ENCODE results near the gene YAF2.
"Not testable (repeated sequence)": the region's sequence is repeated elsewhere in the genome, so short reads cannot be mapped to it uniquely, and the experiment has no call there.

Gene YAF2

GRCh38 chr12:42252645-42253044 is 14.6 kb upstream of the YAF2 start:
- not testable (repeated sequence) for DNase-seq

GRCh38 chr12:42249033-42249432 is 11.0 kb upstream of the YAF2 start:
- not testable (repeated sequence) for DNase-seq

GRCh38 chr12:42240131-42240750 is 2.2 kb upstream of the YAF2 start:
- no peak for DNase-seq

- DNase-seq: no peak
Measured at GRCh38 chr12:42237853-42238239, 202 bp downstream of the YAF2 start.

GRCh38 chr12:42237052-42237852 is 796 bp downstream of the YAF2 start:
- DNase-seq: peak; percentile 82

- no peak for DNase-seq
Measured at GRCh38 chr12:42236017-42236416, 2.0 kb downstream of the YAF2 start.

- no peak for DNase-seq
Measured at GRCh38 chr12:42235426-42235825, 2.6 kb downstream of the YAF2 start.

- no peak for DNase-seq
Measured at GRCh38 chr12:42234970-42235369, 3.1 kb downstream of the YAF2 start.

GRCh38 chr12:42227525-42227924 is 10.5 kb downstream of the YAF2 start:
- DNase-seq: not testable (repeated sequence)

- DNase-seq: not testable (repeated sequence)
Measured at GRCh38 chr12:42224501-42224900, 13.5 kb downstream of the YAF2 start.

- no peak for DNase-seq
Measured at GRCh38 chr12:42222724-42223123, 15.3 kb downstream of the YAF2 start.

- DNase-seq: no peak
Measured at GRCh38 chr12:42221726-42222125, 16.3 kb downstream of the YAF2 start.

GRCh38 chr12:42217656-42218055 is 20.4 kb downstream of the YAF2 start:
- DNase-seq: no peak

- DNase-seq: no peak
Measured at GRCh38 chr12:42216737-42217136, 21.3 kb downstream of the YAF2 start.

- not testable (repeated sequence) for DNase-seq
Measured at GRCh38 chr12:42215759-42216158, 22.3 kb downstream of the YAF2 start.

GRCh38 chr12:42213954-42214426 is 24.1 kb downstream of the YAF2 start:
- no peak for DNase-seq

- DNase-seq: no peak
Measured at GRCh38 chr12:42213023-42213422, 25.0 kb downstream of the YAF2 start.

GRCh38 chr12:42208574-42208973 is 29.5 kb downstream of the YAF2 start:
- DNase-seq: no peak

- no peak for DNase-seq
Measured at GRCh38 chr12:42204819-42205218, 33.2 kb downstream of the YAF2 start.

GRCh38 chr12:42204362-42204761 is 33.7 kb downstream of the YAF2 start:
- DNase-seq: no peak

- DNase-seq: no peak
Measured at GRCh38 chr12:42201063-42201462, 37.0 kb downstream of the YAF2 start.

- DNase-seq: no peak
Measured at GRCh38 chr12:42199007-42199406, 39.0 kb downstream of the YAF2 start.

GRCh38 chr12:42196723-42197603 is 41.1 kb downstream of the YAF2 start:
- DNase-seq: no peak

All from activated CD8-positive, alpha-beta memory T cell treated with anti-CD3 and anti-CD28 coated beads, Interleukin-2, amount 50 U/mL, for 48 hours (primary cell).